Stomach (tissue), 4 donors: Measurements from ENCODE around the gene GRIP2.

ENCODE experiments used
- CTCF ChIP-seq, 7 experiments: fragments of 450-650 bp in 4 of 7; fragments of 200-600 bp in 3 of 7; sonication (generic) in 3 of 7; IDR thresholded peaks; one replicate each; pipeline ENCODE4 v1.5.1; 2016 to 2019; ENCODE audit warnings: antibody characterized with exemption in 7 of 7, control low read depth in 2 of 7, mild to moderate bottlenecking in 1 of 7
- POLR2A ChIP-seq, 4 donors: fragments of 450-650 bp; IDR thresholded peaks; one replicate each; pipeline ENCODE4 v1.6.1; 2016; ENCODE audit warnings: antibody characterized with exemption in 4 of 4, control low read depth in 2 of 4, mild to moderate bottlenecking in 1 of 4, moderate library complexity in 1 of 4

GRCh38 chr3:14466179-14466903 lies 73.8 kb downstream of the GRIP2 start:
- TF ChIP-seq POLR2A (IDR thresholded peaks at IDR 0.05) (no peak), CTCF (IDR thresholded peaks at IDR 0.05) (no peak)
